K562 (cell line): ENCODE results near the gene CCDC90B. TPM values are rescaled to one million over a fixed set of nuclear protein-coding genes. Genes with fewer than 3 reads are reported as not detected.

Experiments
- ADNP ChIP-seq: fragments of 200-800 bp; sonication (Bioruptor generic); IDR thresholded peaks from 2 replicates; pipeline ENCODE4 v1.6.1; 2016; ENCODE audit warnings: missing genetic modification characterization, missing compliant biosample characterization
- CCAR2 ChIP-seq: fragments of 200-400 bp; formaldehyde crosslinking; IDR thresholded peaks from 2 replicates; pipeline ENCODE4 v1.6.1; 2017; ENCODE audit warnings: mild to moderate bottlenecking, low read depth, low read length
- GTF2E2 ChIP-seq: fragments of 200-800 bp; sonication (Bioruptor generic); IDR thresholded peaks from 2 replicates; pipeline ENCODE4 v1.6.1; 2016; ENCODE audit warnings: missing genetic modification characterization, missing compliant biosample characterization
- PCBP2 ChIP-seq: fragments of 200-400 bp; formaldehyde crosslinking; IDR thresholded peaks from 2 replicates; pipeline ENCODE4 v1.6.1; 2018; ENCODE audit warnings: low read length, low read depth, mild to moderate bottlenecking, moderate library complexity; ENCODE audit not compliant: poor library complexity, severe bottlenecking
- RFX1 ChIP-seq: fragments of 450-650 bp; IDR thresholded peaks from 2 replicates; pipeline ENCODE4 v1.6.1; 2016; ENCODE audit warnings: mild to moderate bottlenecking, moderate library complexity
- SMAD1 ChIP-seq: fragments of 150-350 bp; IDR thresholded peaks from 2 replicates; pipeline ENCODE4 v1.6.1; 2014; ENCODE audit warnings: low read length, low read depth; ENCODE audit not compliant: partially characterized antibody
- ZNF121 ChIP-seq: sonication (generic); formaldehyde crosslinking; conservative IDR thresholded peaks from 2 replicates; pipeline ENCODE4 v1.8.0; 2022; ENCODE audit warnings: missing genetic modification reagents
- ZNF431 ChIP-seq: sonication (generic); formaldehyde crosslinking; IDR thresholded peaks from 2 replicates; pipeline ENCODE4 v1.8.0; 2022; ENCODE audit warnings: mild to moderate bottlenecking, missing genetic modification reagents
- ZNF644 ChIP-seq: fragments of 200-800 bp; sonication (Bioruptor generic); IDR thresholded peaks from 2 replicates; pipeline ENCODE4 v1.6.1; 2016; ENCODE audit warnings: low read depth, missing genetic modification characterization, missing compliant biosample characterization
- polyA plus RNA-seq, 8 experiments: library from polyadenylated mRNA; depleted of rRNA in 4 of 8; stranded (reverse) in 5 of 8; unstranded in 3 of 8; fragments of >200 nt; fragmentation: Nextera tagmentation in 2 of 8; fragmentation: Illumina TruSeq in 1 of 8; extraction: Ambion mirVana in 2 of 8; extraction: Trizol in 1 of 8; gene quantifications; 2 replicates each; pipeline versions ENCODE4 v1.2.1 to v1.2.3, GENCODE V29; 2011 to 2014; ENCODE audit warnings: inconsistent platforms in 1 of 8, missing spikeins in 1 of 8
- total RNA-seq, 7 experiments: library from RNA; depleted of rRNA in 6 of 7; stranded (reverse); fragments of >200 nt in 6 of 7; fragmentation: Illumina TruSeq in 2 of 7; extraction: Trizol in 2 of 7; gene quantifications; 2 replicates each; pipeline versions ENCODE4 v1.2.1 to v1.2.3, GENCODE V29; 2011 to 2021; ENCODE audit warnings: low replicate concordance in 1 of 7
- TF ChIP-seq, protein P1 (sequence below): fragments of 200-800 bp; sonication (Bioruptor generic); IDR thresholded peaks from 2 replicates; pipeline ENCODE4 v1.6.1; 2016; ENCODE audit warnings: missing genetic modification characterization, missing compliant biosample characterization
- TF ChIP-seq, protein P2 (sequence below): fragments of 250-450 bp; sonication (Bioruptor Pico); IDR thresholded peaks from 2 replicates; pipeline ENCODE4 v1.4.0; 2020; ENCODE audit warnings: borderline replicate concordance

The CCDC90B gene
- total and polyA plus RNA-seq, 9 of the 15 experiments (the other 6 are each of a cell fraction or from before 2014, with no cell fraction given) = 26.6 to 63.6 (median 51.8) TPM

DNA sequence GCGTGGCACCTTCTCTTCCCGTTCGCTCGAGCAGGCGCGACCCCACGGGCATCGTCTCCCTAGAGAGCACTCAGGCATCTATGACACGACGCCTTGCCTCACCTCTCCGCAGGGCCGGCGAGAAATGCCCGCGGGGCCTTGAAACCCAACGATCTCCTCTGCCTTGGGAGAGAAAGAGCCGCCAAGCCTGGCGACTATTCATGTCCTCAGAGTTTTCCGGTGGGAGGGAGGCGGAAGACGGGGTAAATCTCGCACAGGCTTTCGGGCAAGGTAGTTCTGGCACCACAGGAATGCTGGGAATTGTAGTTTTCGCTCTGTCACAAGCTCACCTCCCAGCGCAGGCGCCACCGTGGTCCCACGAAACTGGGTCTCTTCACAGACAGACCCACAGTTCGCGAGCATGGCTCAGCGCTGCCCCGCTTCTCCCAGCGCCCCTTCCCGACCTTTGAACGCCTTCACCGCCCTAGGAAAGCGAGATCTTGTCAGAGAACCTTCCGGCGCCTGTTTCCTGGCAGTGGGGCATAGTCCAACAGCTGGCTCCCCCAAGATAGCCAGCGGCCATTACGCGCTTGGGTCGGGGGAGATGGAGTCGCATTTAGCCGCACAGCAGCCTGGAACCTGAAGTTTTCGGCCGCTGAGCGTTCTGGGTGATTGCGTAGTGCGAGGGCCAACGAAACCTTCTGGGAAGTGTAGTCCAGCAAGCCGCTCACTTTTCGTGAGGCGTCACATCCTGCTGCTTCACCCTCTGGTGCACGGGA, at the start of gene CCDC90B (continued):
- TF ChIP-seq ZNF121 (CRISPR knock-in tag) = no peak
- TF ChIP-seq, protein P1, sequence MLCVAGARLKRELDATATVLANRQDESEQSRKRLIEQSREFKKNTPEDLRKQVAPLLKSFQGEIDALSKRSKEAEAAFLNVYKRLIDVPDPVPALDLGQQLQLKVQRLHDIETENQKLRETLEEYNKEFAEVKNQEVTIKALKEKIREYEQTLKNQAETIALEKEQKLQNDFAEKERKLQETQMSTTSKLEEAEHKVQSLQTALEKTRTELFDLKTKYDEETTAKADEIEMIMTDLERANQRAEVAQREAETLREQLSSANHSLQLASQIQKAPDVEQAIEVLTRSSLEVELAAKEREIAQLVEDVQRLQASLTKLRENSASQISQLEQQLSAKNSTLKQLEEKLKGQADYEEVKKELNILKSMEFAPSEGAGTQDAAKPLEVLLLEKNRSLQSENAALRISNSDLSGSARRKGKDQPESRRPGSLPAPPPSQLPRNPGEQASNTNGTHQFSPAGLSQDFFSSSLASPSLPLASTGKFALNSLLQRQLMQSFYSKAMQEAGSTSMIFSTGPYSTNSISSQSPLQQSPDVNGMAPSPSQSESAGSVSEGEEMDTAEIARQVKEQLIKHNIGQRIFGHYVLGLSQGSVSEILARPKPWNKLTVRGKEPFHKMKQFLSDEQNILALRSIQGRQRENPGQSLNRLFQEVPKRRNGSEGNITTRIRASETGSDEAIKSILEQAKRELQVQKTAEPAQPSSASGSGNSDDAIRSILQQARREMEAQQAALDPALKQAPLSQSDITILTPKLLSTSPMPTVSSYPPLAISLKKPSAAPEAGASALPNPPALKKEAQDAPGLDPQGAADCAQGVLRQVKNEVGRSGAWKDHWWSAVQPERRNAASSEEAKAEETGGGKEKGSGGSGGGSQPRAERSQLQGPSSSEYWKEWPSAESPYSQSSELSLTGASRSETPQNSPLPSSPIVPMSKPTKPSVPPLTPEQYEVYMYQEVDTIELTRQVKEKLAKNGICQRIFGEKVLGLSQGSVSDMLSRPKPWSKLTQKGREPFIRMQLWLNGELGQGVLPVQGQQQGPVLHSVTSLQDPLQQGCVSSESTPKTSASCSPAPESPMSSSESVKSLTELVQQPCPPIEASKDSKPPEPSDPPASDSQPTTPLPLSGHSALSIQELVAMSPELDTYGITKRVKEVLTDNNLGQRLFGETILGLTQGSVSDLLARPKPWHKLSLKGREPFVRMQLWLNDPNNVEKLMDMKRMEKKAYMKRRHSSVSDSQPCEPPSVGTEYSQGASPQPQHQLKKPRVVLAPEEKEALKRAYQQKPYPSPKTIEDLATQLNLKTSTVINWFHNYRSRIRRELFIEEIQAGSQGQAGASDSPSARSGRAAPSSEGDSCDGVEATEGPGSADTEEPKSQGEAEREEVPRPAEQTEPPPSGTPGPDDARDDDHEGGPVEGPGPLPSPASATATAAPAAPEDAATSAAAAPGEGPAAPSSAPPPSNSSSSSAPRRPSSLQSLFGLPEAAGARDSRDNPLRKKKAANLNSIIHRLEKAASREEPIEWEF (CRISPR knock-in tag) = peak; percentile 58; the same call in 1 of the 2 replicates
- no peak for TF ChIP-seq RFX1
- TF ChIP-seq GTF2E2 = peak; percentile 96
- no peak for TF ChIP-seq CCAR2
- no peak for TF ChIP-seq PCBP2
- TF ChIP-seq ZNF644 (tag) = peak; percentile 95
- peak; percentile 71 for TF ChIP-seq ZNF431 (CRISPR knock-in tag)
- no peak for TF ChIP-seq ADNP (tag)
- TF ChIP-seq SMAD1 = peak; percentile 21
- TF ChIP-seq, protein P2, sequence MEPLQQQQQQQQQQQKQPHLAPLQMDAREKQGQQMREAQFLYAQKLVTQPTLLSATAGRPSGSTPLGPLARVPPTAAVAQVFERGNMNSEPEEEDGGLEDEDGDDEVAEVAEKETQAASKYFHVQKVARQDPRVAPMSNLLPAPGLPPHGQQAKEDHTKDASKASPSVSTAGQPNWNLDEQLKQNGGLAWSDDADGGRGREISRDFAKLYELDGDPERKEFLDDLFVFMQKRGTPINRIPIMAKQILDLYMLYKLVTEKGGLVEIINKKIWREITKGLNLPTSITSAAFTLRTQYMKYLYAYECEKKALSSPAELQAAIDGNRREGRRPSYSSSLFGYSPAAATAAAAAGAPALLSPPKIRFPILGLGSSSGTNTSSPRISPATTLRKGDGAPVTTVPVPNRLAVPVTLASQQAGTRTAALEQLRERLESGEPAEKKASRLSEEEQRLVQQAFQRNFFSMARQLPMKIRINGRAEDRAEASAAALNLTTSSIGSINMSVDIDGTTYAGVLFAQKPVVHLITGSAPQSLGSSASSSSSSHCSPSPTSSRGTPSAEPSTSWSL (CRISPR knock-in tag) = no peak
